Activated B cell treated with CpG ODN at 0.5 μM for 24 hours (primary cell): Measurements from ENCODE around the gene SSH2. TPM values are rescaled to one million over a fixed set of nuclear protein-coding genes. Genes with fewer than 3 reads are reported as not detected.

Experiments
- ATAC-seq: fragments of 200-7000 bp; cut with Tn5 transposase; one replicate; pipeline ENCODE4 v1.10.0; 2021; ENCODE audit warnings: low read depth, mild to moderate bottlenecking, moderate library complexity
- CTCF ChIA-PET: fragments of 350-600 bp; sonication (Branson Sonifier 250); formaldehyde crosslinking; loops from one replicate; lab custom pipeline; 2021; ENCODE audit warnings: antibody characterized with exemption; lab: Charles Lee
- POLR2A ChIA-PET: fragments of 350-600 bp; sonication (Branson Sonifier 250); formaldehyde crosslinking; loops from one replicate; lab custom pipeline; 2021; ENCODE audit warnings: antibody characterized with exemption; lab: Charles Lee
- DNase-seq: peaks from one replicate; pipeline ENCODE4 v3.0.0; 2022
- H3K27ac Mint-ChIP-seq: one replicate; pipeline ENCODE4 v1.8.0; 2020; ENCODE audit warnings: mixed read lengths
- H3K27me3 Mint-ChIP-seq: one replicate; pipeline ENCODE4 v1.8.0; 2021; ENCODE audit warnings: mixed read lengths
- H3K36me3 Mint-ChIP-seq: one replicate; pipeline ENCODE4 v1.8.0; 2021; ENCODE audit warnings: low read depth, mixed read lengths
- H3K4me1 Mint-ChIP-seq: one replicate; pipeline ENCODE4 v1.8.0; 2021; ENCODE audit warnings: mixed read lengths
- H3K4me3 Mint-ChIP-seq: one replicate; pipeline ENCODE4 v1.8.0; 2020; ENCODE audit warnings: mild to moderate bottlenecking, mixed read lengths
- H3K9me3 Mint-ChIP-seq: one replicate; pipeline ENCODE4 v1.8.0; 2020; ENCODE audit warnings: mixed read lengths
- intact Hi-C: fragments of 100-400 bp; cut with micrococcal nuclease; formaldehyde crosslinking; loops from one replicate; pipeline ENCODE4 v1.15.1; 2024
- total RNA-seq: library from RNA; stranded (reverse); gene quantifications from 2 replicates; pipeline ENCODE4 v1.2.3, GENCODE V29; 2022
- TF ChIP-seq, protein P1 (sequence below): fragments of 200-600 bp; IDR thresholded peaks from one replicate; pipeline ENCODE4 v1.8.0; 2022; ENCODE audit warnings: antibody characterized with exemption, mild to moderate bottlenecking

SSH2 gene
- total RNA-seq, 1 donor from 2014 or later = 95.7 TPM

- no peaks in the 10 kb centered on the region for H3K9me3 Mint-ChIP-seq
- ChIA-PET POLR2A (no interaction called here), CTCF (no interaction called here)
- peaks cover 9% of the 10 kb centered on the region for H3K4me1 Mint-ChIP-seq
- H3K4me3 Mint-ChIP-seq = no peak overlapping the region
- no peak overlapping the region for H3K27ac Mint-ChIP-seq
- DNase-seq (no peak), ATAC-seq (no peak)
- no peaks in the 10 kb centered on the region for H3K27me3 Mint-ChIP-seq
- TF ChIP-seq, protein P1, sequence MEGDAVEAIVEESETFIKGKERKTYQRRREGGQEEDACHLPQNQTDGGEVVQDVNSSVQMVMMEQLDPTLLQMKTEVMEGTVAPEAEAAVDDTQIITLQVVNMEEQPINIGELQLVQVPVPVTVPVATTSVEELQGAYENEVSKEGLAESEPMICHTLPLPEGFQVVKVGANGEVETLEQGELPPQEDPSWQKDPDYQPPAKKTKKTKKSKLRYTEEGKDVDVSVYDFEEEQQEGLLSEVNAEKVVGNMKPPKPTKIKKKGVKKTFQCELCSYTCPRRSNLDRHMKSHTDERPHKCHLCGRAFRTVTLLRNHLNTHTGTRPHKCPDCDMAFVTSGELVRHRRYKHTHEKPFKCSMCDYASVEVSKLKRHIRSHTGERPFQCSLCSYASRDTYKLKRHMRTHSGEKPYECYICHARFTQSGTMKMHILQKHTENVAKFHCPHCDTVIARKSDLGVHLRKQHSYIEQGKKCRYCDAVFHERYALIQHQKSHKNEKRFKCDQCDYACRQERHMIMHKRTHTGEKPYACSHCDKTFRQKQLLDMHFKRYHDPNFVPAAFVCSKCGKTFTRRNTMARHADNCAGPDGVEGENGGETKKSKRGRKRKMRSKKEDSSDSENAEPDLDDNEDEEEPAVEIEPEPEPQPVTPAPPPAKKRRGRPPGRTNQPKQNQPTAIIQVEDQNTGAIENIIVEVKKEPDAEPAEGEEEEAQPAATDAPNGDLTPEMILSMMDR = no peak
- intact Hi-C loops = no loop called here
- no peaks in the 10 kb centered on the region for H3K36me3 Mint-ChIP-seq
Observed at GRCh38 chr17:29766796-29767327, 163.2 kb downstream of the SSH2 start.

GRCh38 chr17:29764748-29765147 lies 165.3 kb downstream of the SSH2 start:
- intact Hi-C loops = no loop called here
- H3K9me3 Mint-ChIP-seq = no peaks in the 10 kb centered on the region
- no peak for DNase-seq
- H3K36me3 Mint-ChIP-seq = peaks cover 11% of the 10 kb centered on the region
- H3K27me3 Mint-ChIP-seq = no peaks in the 10 kb centered on the region
- ChIA-PET POLR2A (no interaction called here), CTCF (interaction anchor here (1.3 kb wide), 1 partner anchor 14 kb away, joined by 5 read pairs; no protein-coding TSS in a partner anchor)
- ATAC-seq = no peak
- TF ChIP-seq, protein P1 = no peak
- H3K4me1 Mint-ChIP-seq = peaks cover 12% of the 10 kb centered on the region
- no peak overlapping the region for H3K27ac Mint-ChIP-seq
- no peak overlapping the region for H3K4me3 Mint-ChIP-seq

DNA sequence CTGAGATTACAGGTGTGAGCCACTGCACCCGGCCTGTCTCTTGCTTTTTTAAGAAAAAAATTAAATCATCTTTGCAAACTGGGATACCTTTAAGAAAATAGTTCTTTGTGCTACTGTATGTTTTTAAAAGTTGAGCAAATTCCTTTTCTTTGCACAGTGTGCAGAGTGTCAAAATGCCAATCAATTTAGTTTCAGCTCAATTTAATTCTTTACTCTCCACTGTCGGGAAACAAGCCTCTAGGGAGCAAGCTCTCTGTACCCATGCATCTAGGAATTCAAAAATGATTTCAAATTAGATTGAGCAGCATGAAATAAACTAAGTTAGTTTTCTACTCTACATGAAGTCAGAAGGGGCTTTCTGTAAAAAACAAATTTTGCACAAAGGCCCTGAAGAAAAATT lies 165.8 kb downstream of the SSH2 start:
- ATAC-seq (no peak), DNase-seq (no peak)
- TF ChIP-seq, protein P1 = no peak
- Mint-ChIP-seq H3K36me3 (peaks cover 15% of the 10 kb centered on the region), H3K27ac (no peak overlapping the region), H3K27me3 (no peaks in the 10 kb centered on the region), H3K4me1 (peaks cover 16% of the 10 kb centered on the region), H3K9me3 (no peaks in the 10 kb centered on the region), H3K4me3 (no peak overlapping the region)
- ChIA-PET CTCF (interaction anchor here (1.3 kb wide), 1 partner anchor 14 kb away, joined by 5 read pairs; no protein-coding TSS in a partner anchor), POLR2A (interaction anchor here (0.5 kb wide), 1 partner anchor 78 kb away, joined by 3 read pairs; no protein-coding TSS in a partner anchor)
- intact Hi-C loops = no loop called here

DNA sequence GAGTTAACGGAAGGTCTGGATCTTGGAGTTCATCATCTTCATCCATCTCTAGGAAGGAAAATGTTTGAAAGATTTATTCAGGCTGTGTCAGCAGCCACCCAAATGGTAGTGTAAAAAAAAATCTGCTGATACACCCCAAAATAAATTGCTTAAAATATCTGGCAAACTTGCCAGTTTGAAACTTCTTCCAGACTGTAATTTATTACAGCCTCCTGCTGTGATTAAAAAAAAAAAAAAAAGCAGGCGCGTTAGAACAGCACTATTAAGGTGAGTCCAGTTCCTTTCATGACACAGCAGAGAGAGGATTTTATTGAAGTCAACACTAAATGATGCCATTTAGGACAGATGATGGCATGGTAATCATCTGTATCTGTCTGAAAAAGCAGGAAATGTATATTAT lies 166.8 kb downstream of the SSH2 start:
- no peaks in the 10 kb centered on the region for H3K9me3 Mint-ChIP-seq
- TF ChIP-seq, protein P1 = no peak
- H3K36me3 Mint-ChIP-seq = peaks cover 15% of the 10 kb centered on the region
- no peak overlapping the region for H3K27ac Mint-ChIP-seq
- POLR2A ChIA-PET = interaction anchor here (0.8 to 3.7 kb wide), 4 partner anchors 9 to 81 kb away, joined by 3 to 86 read pairs (median 20); no protein-coding TSS in a partner anchor
- H3K4me1 Mint-ChIP-seq = peaks cover 24% of the 10 kb centered on the region
- H3K27me3 Mint-ChIP-seq = no peaks in the 10 kb centered on the region
- intact Hi-C loops = no loop called here
- ATAC-seq = no peak
- no peak for DNase-seq
- no peak overlapping the region for H3K4me3 Mint-ChIP-seq
- CTCF ChIA-PET = interaction anchor here (1.5 kb wide), 1 partner anchor 16 kb away, joined by 3 read pairs; no protein-coding TSS in a partner anchor

DNA sequence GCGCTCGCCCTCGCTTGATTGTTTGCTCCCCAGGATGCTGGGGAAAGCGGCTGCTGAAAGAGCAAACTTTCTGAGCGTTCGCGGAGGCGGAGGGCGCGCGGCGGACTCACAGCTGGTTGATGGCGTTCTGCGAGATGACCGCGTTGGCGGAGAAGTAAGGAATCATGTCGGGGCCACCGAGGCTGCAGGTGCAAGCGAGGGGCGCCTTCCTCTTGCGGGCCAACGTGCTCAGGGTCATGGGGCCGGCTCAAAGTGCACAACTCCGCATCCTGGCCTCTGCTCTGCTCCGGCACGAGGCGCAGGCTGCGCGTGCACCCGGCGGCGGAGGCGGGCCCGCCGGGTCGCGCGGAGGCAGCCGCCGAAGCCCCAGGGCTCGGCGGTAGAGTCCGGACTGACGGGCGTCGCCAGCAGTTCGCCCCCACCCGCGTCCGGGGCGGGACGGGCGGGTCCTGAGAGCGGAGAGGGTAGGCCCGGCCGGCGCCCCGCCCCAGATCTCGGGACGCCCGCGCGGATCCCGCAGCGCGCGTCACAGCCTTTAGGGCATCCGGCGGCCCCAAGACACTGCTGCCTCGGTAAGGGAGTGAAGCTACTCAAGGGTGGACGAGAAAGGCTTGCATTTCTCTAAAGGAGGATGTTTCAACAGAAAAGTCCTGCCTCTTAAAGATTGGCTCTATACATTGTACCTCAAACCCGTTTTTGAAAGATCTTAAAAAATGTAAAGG lies 168.8 kb downstream of the SSH2 start:
- peaks cover 28% of the 10 kb centered on the region for H3K36me3 Mint-ChIP-seq
- CTCF ChIA-PET = interaction anchor here (0.7 to 2.0 kb wide), 10 partner anchors 14 to 170 kb away, joined by 3 to 11 read pairs (median 4); no protein-coding TSS in a partner anchor
- TF ChIP-seq, protein P1 = no peak
- peak overlapping the region; percentile 91 for H3K27ac Mint-ChIP-seq
- H3K4me1 Mint-ChIP-seq = peaks cover 42% of the 10 kb centered on the region
- H3K9me3 Mint-ChIP-seq = no peaks in the 10 kb centered on the region
- POLR2A ChIA-PET = interaction anchor here (0.6 to 3.7 kb wide), 33 partner anchors 9 to 201 kb away, joined by 3 to 86 read pairs (median 7); partner anchors contain the start of genes GIT1 and SSH2
- H3K27me3 Mint-ChIP-seq = no peaks in the 10 kb centered on the region
- peak; percentile 95 for DNase-seq
- ATAC-seq = peak; percentile 86
- intact Hi-C loops = loop anchor here (1.0 to 2.0 kb wide), 8 partner anchors 10 to 194 kb away; partner anchors contain the start of genes ABHD15 and GIT1
- H3K4me3 Mint-ChIP-seq = peak overlapping the region; percentile 93
